ENCODE data around the gene CIZ1.
A peak's percentile ranks its signal among the peaks of the same experiment; 100 is the strongest.

CIZ1 gene

GRCh38 chr9:128204858-128205257, 13.5 kb upstream of the CIZ1 start:
- TF ChIP-seq CTCF (conservative IDR thresholded peaks at IDR 0.05; ENCODE audit: low read depth, low read length), result no peak
- H3K4me2 ChIP-seq, result no peak overlapping the region
- H3K27me3 ChIP-seq (ENCODE audit: insufficient read depth, low read depth), result peaks cover 47% of the 10 kb centered on the region
- no peaks in the 10 kb centered on the region for H3K79me2 ChIP-seq (ENCODE audit: insufficient read depth, low read depth)
- H3K36me3 ChIP-seq (ENCODE audit: insufficient read depth), result no peaks in the 10 kb centered on the region
- H3K4me1 ChIP-seq (ENCODE audit: low read depth, poor library complexity, severe bottlenecking), result peaks cover 3% of the 10 kb centered on the region
- H2AFZ ChIP-seq (ENCODE audit: low read depth), result no peak overlapping the region
- no peak overlapping the region for H3K9ac ChIP-seq
- no peaks in the 10 kb centered on the region for H4K20me1 ChIP-seq (ENCODE audit: insufficient read depth)
- H3K4me3 ChIP-seq (IDR thresholded peaks at IDR 0.05; ENCODE audit: insufficient read depth, low read depth, low read length), result no peak overlapping the region
- H3K27ac ChIP-seq, result no peak overlapping the region

GRCh38 chr9:128203707-128204551, 12.6 kb upstream of the CIZ1 start:
- Histone ChIP-seq H3K27ac (no peak overlapping the region), H3K9ac (no peak overlapping the region), H3K4me1 (ENCODE audit: low read depth, poor library complexity, severe bottlenecking) (peaks cover 3% of the 10 kb centered on the region), H4K20me1 (ENCODE audit: insufficient read depth) (no peaks in the 10 kb centered on the region), H3K36me3 (ENCODE audit: insufficient read depth) (no peaks in the 10 kb centered on the region), H3K27me3 (ENCODE audit: insufficient read depth, low read depth) (peaks cover 44% of the 10 kb centered on the region), H3K4me3 (IDR thresholded peaks at IDR 0.05; ENCODE audit: insufficient read depth, low read depth, low read length) (no peak overlapping the region), H3K4me2 (peak overlapping the region; percentile 7), H3K79me2 (ENCODE audit: insufficient read depth, low read depth) (no peaks in the 10 kb centered on the region), H2AFZ (ENCODE audit: low read depth) (no peak overlapping the region)
- no peak for TF ChIP-seq CTCF (conservative IDR thresholded peaks at IDR 0.05; ENCODE audit: low read depth, low read length)

DNA sequence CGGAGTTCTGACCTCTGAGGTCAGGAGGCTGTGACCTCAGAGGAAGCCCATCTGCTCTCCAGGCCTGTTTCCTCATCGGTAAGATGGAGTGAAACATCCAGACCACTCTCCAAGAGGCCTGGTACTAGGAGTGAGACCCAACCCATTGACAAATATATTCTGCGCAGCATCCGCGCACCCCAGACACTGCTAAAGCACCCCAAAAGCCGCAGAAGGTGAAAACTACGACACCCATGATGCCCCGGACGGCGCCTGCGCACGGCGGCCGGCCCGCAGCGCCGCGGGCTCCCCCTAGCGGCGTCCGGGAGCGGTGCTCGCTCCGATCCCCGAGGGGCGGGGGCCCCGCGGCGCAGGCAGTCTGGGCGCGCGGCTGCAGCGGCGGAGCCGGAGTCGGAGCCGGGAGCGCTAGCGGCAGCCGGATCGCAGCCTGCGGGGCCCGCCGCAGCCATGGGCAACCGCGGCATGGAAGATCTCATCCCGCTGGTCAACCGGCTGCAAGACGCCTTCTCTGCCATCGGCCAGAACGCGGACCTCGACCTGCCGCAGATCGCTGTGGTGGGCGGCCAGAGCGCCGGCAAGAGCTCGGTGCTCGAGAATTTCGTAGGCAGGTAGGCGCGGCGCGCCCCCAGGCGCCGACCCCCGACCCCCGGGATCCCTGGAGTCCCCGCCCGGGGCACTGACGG, 11.8 kb upstream of the CIZ1 start, which contains the start of gene DNM1:
Gene DNM1, plus strand, starts transcription at position 356 of the 683 bp plus-strand sequence. Its CDS starts 92 bp downstream, at position 448.
- Histone ChIP-seq H3K4me1 (ENCODE audit: low read depth, poor library complexity, severe bottlenecking) (peaks cover 3% of the 10 kb centered on the region), H3K27me3 (ENCODE audit: insufficient read depth, low read depth) (peaks cover 37% of the 10 kb centered on the region), H3K4me2 (peak within 1 kb of the TSS; percentile 7), H3K27ac (no peak within 1 kb of the TSS), H2AFZ (ENCODE audit: low read depth) (peak within 1 kb of the TSS; percentile 39), H3K79me2 (ENCODE audit: insufficient read depth, low read depth) (no peaks in the 10 kb centered on the region), H3K9ac (no peak within 1 kb of the TSS), H3K36me3 (ENCODE audit: insufficient read depth) (no peaks in the 10 kb centered on the region), H4K20me1 (ENCODE audit: insufficient read depth) (no peaks in the 10 kb centered on the region), H3K4me3 (IDR thresholded peaks at IDR 0.05; ENCODE audit: insufficient read depth, low read depth, low read length) (no peak within 1 kb of the TSS)
- TF ChIP-seq CTCF (conservative IDR thresholded peaks at IDR 0.05; ENCODE audit: low read depth, low read length), result peak; percentile 69

- H3K4me2 ChIP-seq, result peak overlapping the region; percentile 7; the same call in 1 of the 2 replicates
- no peak for TF ChIP-seq CTCF (conservative IDR thresholded peaks at IDR 0.05; ENCODE audit: low read depth, low read length)
- H3K79me2 ChIP-seq (ENCODE audit: insufficient read depth, low read depth), result no peaks in the 10 kb centered on the region
- H3K4me3 ChIP-seq (IDR thresholded peaks at IDR 0.05; ENCODE audit: insufficient read depth, low read depth, low read length), result no peak overlapping the region
- H2AFZ ChIP-seq (ENCODE audit: low read depth), result peak overlapping the region; percentile 39
- H3K4me1 ChIP-seq (ENCODE audit: low read depth, poor library complexity, severe bottlenecking), result peaks cover 3% of the 10 kb centered on the region
- no peaks in the 10 kb centered on the region for H4K20me1 ChIP-seq (ENCODE audit: insufficient read depth)
- H3K9ac ChIP-seq, result no peak overlapping the region
- peaks cover 35% of the 10 kb centered on the region for H3K27me3 ChIP-seq (ENCODE audit: insufficient read depth, low read depth)
- H3K27ac ChIP-seq, result no peak overlapping the region
- no peaks in the 10 kb centered on the region for H3K36me3 ChIP-seq (ENCODE audit: insufficient read depth)
Observed at GRCh38 chr9:128202648-128203023, 11.3 kb upstream of the CIZ1 start.
